Activated CD4-positive, alpha-beta T cell treated with anti-CD3 and anti-CD28 coated beads, Interleukin-2, amount 10 ng/mL, durations not matched to agents 7 days and 5 days (primary cell): ENCODE measurements around the gene FNDC3A. TPM values are rescaled to one million over a fixed set of nuclear protein-coding genes. Genes with fewer than 3 reads are reported as not detected.
"Not testable (repeated sequence)": the region's sequence is repeated elsewhere in the genome, so short reads cannot be mapped to it uniquely, and the experiment has no call there.

ENCODE experiments used
- CTCF ChIA-PET: fragments of 350-600 bp; sonication (Branson Sonifier 250); formaldehyde crosslinking; loops from one replicate; lab custom pipeline; 2021; ENCODE audit warnings: antibody characterized with exemption; lab: Charles Lee
- POLR2A ChIA-PET: fragments of 350-600 bp; sonication (Branson Sonifier 250); formaldehyde crosslinking; loops from one replicate; lab custom pipeline; 2021; ENCODE audit warnings: antibody characterized with exemption; lab: Charles Lee
- DNase-seq: peaks from one replicate; pipeline ENCODE4 v3.0.0-alpha.2; 2020
- H3K27ac Mint-ChIP-seq: one replicate; pipeline ENCODE4 v1.8.0; 2021; ENCODE audit warnings: mild to moderate bottlenecking, moderate library complexity, mixed read lengths
- H3K27me3 Mint-ChIP-seq: one replicate; pipeline ENCODE4 v1.8.0; 2021; ENCODE audit warnings: mixed read lengths
- H3K36me3 Mint-ChIP-seq: one replicate; pipeline ENCODE4 v1.8.0; 2021; ENCODE audit warnings: low read depth, mixed read lengths
- H3K4me1 Mint-ChIP-seq: one replicate; pipeline ENCODE4 v1.8.0; 2021; ENCODE audit warnings: mixed read lengths
- H3K4me3 Mint-ChIP-seq: one replicate; pipeline ENCODE4 v1.8.0; 2021; ENCODE audit warnings: mild to moderate bottlenecking, moderate library complexity, mixed read lengths
- H3K9me3 Mint-ChIP-seq: one replicate; pipeline ENCODE4 v1.8.0; 2021; ENCODE audit warnings: mixed read lengths
- total RNA-seq, 2 experiments: library from RNA; stranded (reverse); gene quantifications; one replicate each; pipeline ENCODE4 v1.2.3, GENCODE V29; 2021

The FNDC3A gene
- total RNA-seq, 2 experiments from 2014 or later, result 24.1 to 28.1 TPM

DNA sequence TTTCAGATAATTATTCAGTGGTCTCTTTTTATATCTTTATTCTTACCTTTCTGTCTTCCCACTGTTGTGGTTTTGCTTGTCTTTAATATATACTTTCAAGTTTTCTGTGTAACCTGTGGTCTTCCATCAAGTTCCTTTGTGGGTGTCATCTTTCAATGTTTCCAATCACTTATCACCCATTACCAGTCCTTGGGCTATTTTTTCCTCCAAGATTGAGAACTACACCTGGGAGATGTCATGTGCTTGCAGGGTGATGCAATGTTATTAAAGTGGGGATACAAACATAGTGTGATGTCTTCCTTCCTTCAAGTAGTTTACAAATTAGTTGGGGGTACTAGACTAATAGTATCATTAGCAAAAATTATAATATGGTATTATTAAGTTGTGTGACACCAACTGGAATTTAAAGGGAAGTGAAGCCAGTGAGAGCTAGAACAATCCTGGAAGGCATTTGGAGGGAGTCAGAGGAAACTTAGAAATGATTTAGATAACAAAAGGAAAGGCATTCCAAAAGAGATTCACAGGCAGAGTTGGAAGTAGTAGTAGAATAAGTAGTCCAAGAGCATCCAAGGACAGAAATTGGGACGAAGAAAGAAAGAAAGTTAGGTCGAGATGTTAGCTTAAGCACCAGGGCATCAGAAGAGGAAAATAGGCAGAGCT is 3.4 kb downstream of the FNDC3A start:
- POLR2A ChIA-PET, result no interaction called here
- Mint-ChIP-seq H3K27ac (no peak overlapping the region), H3K36me3 (peaks cover 21% of the 10 kb centered on the region), H3K4me1 (peaks cover 43% of the 10 kb centered on the region), H3K27me3 (no peaks in the 10 kb centered on the region), H3K9me3 (peaks cover 10% of the 10 kb centered on the region), H3K4me3 (peak overlapping the region; percentile 38)
- no peak for DNase-seq
- CTCF ChIA-PET, result interaction anchor here (1.2 kb wide), 1 partner anchor 19 kb away, joined by 3 read pairs; no protein-coding TSS in a partner anchor

DNA sequence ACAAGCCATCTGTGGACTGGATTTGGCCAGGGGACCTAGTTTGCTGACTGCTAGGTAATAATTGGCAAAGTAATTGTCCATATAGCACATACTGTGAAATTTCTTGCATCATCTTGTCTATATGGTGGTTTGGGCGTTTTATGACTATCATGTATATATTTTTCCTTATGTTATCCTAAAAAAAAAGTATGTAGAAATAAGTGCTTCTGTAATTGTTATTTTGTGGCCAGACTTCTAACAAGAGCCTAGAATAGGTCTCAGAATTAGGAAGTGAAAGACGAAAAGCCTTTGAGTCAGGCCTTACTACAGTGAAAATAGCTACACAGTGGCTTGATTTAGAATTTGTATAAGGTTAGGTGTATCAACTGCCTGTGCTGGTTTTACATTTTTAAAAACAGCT is 4.2 kb downstream of the FNDC3A start:
- ChIA-PET CTCF (no interaction called here), POLR2A (no interaction called here)
- Mint-ChIP-seq H3K27me3 (no peaks in the 10 kb centered on the region), H3K9me3 (peaks cover 2% of the 10 kb centered on the region), H3K36me3 (peaks cover 13% of the 10 kb centered on the region), H3K27ac (no peak overlapping the region), H3K4me1 (peaks cover 37% of the 10 kb centered on the region), H3K4me3 (no peak overlapping the region)
- DNase-seq, result no peak

DNA sequence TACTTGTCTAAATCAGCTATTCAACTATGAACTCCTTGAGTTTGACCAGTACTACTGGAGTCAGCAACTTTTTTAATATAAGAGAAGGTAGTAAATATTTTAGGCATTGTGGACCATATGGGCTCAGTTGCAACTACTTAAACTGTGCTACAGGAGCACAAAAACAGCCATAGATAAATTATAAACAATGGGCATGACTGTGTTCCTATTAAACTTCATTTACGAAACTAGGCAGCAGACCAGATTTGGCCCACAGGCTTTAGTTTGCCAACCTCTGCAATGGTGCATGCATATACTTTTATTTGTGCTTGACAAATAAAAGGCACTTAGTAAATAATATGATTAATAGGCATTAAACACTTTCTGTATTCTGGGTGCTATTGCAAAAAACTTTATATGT is 7.6 kb downstream of the FNDC3A start:
- Mint-ChIP-seq H3K9me3 (no peaks in the 10 kb centered on the region), H3K4me3 (no peak overlapping the region), H3K4me1 (peaks cover 25% of the 10 kb centered on the region), H3K36me3 (peaks cover 16% of the 10 kb centered on the region), H3K27me3 (no peaks in the 10 kb centered on the region), H3K27ac (no peak overlapping the region)
- ChIA-PET CTCF (interaction anchor here (0.7 kb wide), 1 partner anchor 43 kb away, joined by 3 read pairs; no protein-coding TSS in a partner anchor), POLR2A (interaction anchor here (0.5 kb wide), 1 partner anchor 99 kb away, joined by 3 read pairs; no protein-coding TSS in a partner anchor)
- no peak for DNase-seq

DNA sequence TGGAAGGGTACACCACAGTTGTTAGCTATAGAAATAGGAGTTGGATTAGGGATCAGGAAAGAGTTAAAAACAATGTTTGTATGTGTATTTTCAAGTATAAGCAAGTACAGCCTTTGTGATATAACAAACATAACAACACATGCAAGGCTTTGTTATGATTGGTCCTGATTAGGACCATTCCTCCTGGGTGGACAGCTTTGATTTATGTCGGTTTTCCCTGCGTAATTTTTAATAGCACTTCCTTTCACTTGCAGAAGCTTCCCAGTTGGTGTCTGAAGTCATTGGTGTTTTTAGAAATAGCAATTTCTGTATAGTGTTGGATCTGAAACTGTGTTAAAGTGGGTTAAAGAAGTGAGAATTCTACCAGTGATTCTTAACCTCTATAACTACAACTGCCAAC is 10.0 kb downstream of the FNDC3A start:
- POLR2A ChIA-PET, result no interaction called here
- H3K4me1 Mint-ChIP-seq, result peaks cover 7% of the 10 kb centered on the region
- no peak for DNase-seq
- H3K27ac Mint-ChIP-seq, result no peak overlapping the region
- no peak overlapping the region for H3K4me3 Mint-ChIP-seq
- peaks cover 16% of the 10 kb centered on the region for H3K36me3 Mint-ChIP-seq
- H3K27me3 Mint-ChIP-seq, result no peaks in the 10 kb centered on the region
- H3K9me3 Mint-ChIP-seq, result peaks cover 5% of the 10 kb centered on the region
- CTCF ChIA-PET, result no interaction called here

DNA sequence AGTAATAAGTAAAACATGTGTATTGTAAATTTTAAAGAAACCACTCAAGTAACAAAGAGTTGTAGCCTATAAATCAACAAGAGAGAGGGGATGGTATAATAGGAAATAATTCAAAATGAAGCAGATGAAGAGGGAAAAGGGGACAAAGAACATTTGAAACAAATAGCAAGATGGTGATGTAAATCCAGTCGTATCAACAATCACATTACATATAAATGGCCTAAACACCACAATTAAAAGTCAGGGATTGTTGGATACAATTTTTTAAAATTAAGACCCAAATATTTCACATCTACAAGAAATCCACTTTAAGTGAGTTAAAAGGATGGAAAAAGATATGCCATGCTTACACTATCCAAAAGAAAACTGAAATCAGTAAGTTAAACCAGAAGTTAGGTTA is 15.2 kb downstream of the FNDC3A start:
- no peak overlapping the region for H3K27ac Mint-ChIP-seq
- peaks cover 30% of the 10 kb centered on the region for H3K36me3 Mint-ChIP-seq
- POLR2A ChIA-PET, result no interaction called here
- no peak overlapping the region for H3K4me3 Mint-ChIP-seq
- H3K9me3 Mint-ChIP-seq, result peaks cover 14% of the 10 kb centered on the region
- no peak for DNase-seq
- H3K27me3 Mint-ChIP-seq, result no peaks in the 10 kb centered on the region
- CTCF ChIA-PET, result no interaction called here
- H3K4me1 Mint-ChIP-seq, result peaks cover 6% of the 10 kb centered on the region

DNA sequence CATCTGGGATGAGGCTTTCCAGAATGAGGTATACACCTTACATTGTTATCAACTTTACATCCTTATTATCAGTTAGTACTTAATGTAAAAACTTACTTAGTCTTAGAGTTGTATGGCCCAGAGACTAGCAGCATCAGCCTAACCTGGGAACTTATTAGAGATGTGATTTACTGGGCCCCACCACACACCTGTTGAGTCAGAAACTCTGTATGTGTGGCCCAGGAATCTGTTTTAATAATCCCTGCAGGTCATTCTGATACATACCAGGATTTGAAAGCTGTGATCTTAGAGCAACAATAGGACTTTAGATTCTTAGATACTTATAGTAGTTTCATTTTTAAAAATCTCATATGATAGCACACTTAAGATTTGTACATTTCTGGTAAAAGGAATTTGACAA is 17.4 kb downstream of the FNDC3A start:
- Mint-ChIP-seq H3K9me3 (peaks cover 14% of the 10 kb centered on the region), H3K27ac (no peak overlapping the region), H3K36me3 (peaks cover 40% of the 10 kb centered on the region), H3K27me3 (no peaks in the 10 kb centered on the region), H3K4me1 (peaks cover 6% of the 10 kb centered on the region), H3K4me3 (no peak overlapping the region)
- ChIA-PET POLR2A (no interaction called here), CTCF (no interaction called here)
- no peak for DNase-seq

DNA sequence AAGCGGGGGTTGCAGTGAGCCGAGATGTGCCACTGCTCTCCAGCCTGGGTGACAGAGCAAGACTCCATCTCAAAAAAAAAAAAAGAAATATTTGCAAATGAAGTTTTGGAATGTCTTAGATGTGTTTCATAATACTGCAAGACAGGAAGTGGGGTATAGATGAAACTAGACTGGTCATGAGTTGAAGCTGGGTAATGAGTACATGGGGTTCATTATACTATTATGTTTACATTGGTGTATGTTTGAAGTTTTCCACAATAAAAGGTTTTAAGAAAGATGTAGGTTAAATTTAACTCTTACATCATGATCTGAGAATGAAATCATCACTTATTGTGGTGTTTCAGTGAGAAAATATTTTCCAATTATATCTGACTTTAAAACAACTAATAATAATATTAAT is 19.0 kb downstream of the FNDC3A start:
- POLR2A ChIA-PET, result interaction anchor here (0.9 kb wide), 1 partner anchor 18 kb away, joined by 7 read pairs; no protein-coding TSS in a partner anchor
- H3K27ac Mint-ChIP-seq, result no peak overlapping the region
- CTCF ChIA-PET, result no interaction called here
- peaks cover 20% of the 10 kb centered on the region for H3K9me3 Mint-ChIP-seq
- H3K27me3 Mint-ChIP-seq, result no peaks in the 10 kb centered on the region
- no peak overlapping the region for H3K4me3 Mint-ChIP-seq
- DNase-seq, result no peak
- peaks cover 6% of the 10 kb centered on the region for H3K4me1 Mint-ChIP-seq
- H3K36me3 Mint-ChIP-seq, result peaks cover 45% of the 10 kb centered on the region

DNA sequence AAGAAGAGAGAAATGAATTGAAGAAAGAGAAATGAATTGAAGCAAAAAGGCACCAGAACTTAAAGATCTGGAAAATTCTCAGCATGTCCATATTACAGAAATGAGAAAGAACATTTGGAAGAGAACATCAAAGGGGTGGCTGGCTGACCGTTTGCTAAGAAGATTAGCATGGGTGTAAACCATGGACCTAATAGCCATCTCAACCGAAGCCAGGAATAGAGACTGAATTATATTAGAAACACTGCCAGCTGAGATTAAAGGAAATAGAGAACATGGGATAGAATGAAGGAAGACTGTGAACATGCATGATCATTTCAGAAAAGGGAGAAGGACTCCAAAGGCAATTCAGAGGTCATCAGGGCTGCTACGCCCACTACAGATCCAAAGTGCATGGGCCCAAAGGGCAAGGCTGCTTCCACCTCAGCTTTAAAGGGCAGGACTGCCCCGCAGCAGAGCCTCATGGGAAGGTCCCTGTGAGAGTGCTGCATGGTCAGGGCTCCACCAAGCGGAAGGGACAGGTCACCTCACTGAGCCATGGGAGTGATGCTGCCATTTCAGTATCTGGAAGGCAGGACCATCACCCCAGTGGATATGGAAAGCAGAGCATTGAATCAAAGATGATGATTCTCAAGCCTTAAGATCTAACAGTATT is 23.1 kb downstream of the FNDC3A start:
- POLR2A ChIA-PET, result no interaction called here
- Mint-ChIP-seq H3K9me3 (peaks cover 30% of the 10 kb centered on the region), H3K36me3 (peaks cover 49% of the 10 kb centered on the region), H3K27me3 (no peaks in the 10 kb centered on the region), H3K4me1 (peaks cover 13% of the 10 kb centered on the region), H3K27ac (no peak overlapping the region), H3K4me3 (no peak overlapping the region)
- no peak for DNase-seq
- CTCF ChIA-PET, result no interaction called here

DNA sequence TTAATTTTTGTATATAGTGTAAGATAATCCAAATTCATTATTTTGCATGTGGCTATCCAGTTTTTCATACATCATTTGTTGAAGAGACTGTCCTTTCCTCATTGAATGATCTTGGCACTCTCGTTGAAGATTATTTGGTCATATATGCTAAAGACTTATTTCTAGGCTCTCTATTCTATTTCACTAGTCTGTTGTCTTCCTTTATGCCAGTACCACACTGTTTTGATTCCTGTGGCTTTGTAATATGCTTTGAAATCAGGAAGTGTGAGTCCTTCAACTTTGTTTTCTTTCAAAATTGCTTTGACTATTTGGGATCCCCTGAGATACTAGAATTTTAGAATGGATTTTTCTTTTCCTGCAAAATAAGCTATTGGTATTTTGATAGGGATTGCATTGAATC is 24.5 kb downstream of the FNDC3A start:
- H3K27me3 Mint-ChIP-seq, result no peaks in the 10 kb centered on the region
- no peak for DNase-seq
- peaks cover 46% of the 10 kb centered on the region for H3K36me3 Mint-ChIP-seq
- peaks cover 30% of the 10 kb centered on the region for H3K9me3 Mint-ChIP-seq
- POLR2A ChIA-PET, result no interaction called here
- CTCF ChIA-PET, result no interaction called here
- no peak overlapping the region for H3K27ac Mint-ChIP-seq
- H3K4me3 Mint-ChIP-seq, result no peak overlapping the region
- H3K4me1 Mint-ChIP-seq, result peaks cover 7% of the 10 kb centered on the region

DNA sequence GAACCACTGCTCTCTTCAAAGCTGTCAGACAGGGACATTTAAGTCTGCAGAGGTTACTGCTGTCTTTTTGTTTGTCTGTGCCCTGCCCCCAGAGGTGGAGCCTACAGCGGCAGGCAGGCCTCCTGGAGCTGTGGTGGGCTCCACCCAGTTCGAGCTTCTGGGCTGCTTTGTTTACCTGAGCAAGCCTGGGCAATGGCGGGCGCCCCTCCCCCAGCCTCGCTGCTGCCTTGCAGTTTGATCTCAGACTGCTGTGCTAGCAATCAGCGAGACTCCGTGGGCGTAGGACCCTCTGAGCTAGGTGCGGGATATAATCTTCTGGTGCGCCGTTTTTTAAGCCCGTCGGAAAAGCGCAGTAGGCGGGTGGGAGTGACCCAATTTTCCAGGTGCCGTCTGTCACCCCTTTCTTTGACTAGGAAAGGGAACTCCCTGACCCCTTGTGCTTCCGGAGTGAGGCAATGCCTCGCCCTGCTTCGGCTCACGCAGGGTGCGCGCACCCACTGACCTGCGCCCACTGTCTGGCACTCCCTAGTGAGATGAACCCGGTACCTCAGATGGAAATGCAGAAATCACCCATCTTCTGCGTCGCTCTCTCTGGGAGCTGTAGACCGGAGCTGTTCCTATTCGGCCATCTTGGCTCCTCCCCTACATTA is 43.4 kb downstream of the FNDC3A start:
- H3K27ac Mint-ChIP-seq, H3K4me3 Mint-ChIP-seq, CTCF ChIA-PET, H3K27me3 Mint-ChIP-seq, POLR2A ChIA-PET, H3K4me1 Mint-ChIP-seq, DNase-seq, H3K9me3 Mint-ChIP-seq: not testable (repeated sequence)
- H3K36me3 Mint-ChIP-seq, result peaks cover 27% of the 10 kb centered on the region

DNA sequence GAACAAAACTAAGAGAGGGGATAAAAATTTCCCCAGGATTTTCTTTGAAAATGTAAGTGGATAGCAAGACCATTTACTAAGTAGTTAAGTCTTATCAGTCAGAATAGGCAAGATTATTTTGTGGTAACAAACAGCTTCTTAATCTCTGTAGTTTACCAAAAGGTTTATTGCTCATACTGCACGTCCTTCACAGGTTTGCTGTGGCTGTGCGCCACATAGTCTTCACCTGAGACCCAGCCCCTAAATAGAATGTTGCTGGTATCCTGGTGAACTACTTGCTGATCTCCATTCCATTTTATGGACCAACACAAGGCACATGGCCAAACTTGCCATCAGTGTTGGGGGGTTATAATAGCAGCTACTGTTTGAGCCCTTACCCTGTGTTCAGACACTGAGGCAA is 44.6 kb downstream of the FNDC3A start:
- H3K9me3 Mint-ChIP-seq, result peaks cover 10% of the 10 kb centered on the region
- peaks cover 30% of the 10 kb centered on the region for H3K36me3 Mint-ChIP-seq
- ChIA-PET CTCF (no interaction called here), POLR2A (no interaction called here)
- peaks cover 2% of the 10 kb centered on the region for H3K4me1 Mint-ChIP-seq
- H3K4me3 Mint-ChIP-seq, result no peak overlapping the region
- no peak for DNase-seq
- no peaks in the 10 kb centered on the region for H3K27me3 Mint-ChIP-seq
- no peak overlapping the region for H3K27ac Mint-ChIP-seq

DNA sequence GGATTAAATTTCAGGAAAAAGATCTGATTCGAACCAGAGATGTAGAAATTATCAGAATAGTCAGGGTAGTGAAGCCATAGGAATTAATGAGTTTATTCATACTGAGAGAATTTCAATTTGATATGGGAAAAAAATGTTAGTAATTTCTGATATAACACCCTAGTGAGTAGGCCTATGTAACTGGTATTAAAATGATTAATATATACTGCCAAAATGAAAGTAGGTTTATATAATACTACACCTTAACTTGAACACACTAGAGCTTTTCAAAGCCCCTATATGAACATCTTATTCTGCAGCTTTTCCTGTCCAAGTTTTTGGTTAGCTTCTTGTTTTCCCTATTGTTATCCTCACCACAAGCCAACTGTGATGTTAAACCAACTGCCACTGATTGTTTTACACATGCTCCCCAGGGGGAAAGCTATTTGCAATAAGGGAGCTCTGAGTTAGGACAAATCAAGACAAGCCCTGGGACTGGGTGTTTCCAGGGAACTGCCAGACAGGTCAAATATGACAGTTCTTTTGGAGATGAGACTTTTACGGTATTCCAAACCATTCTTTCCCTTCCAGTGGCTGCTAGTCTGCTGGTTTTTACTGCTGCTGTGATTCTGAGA is 45.3 kb downstream of the FNDC3A start:
- ChIA-PET POLR2A (no interaction called here), CTCF (interaction anchor here (0.6 kb wide), 2 partner anchors 370 to 1060 kb away, joined by 3 to 4 read pairs; no protein-coding TSS in a partner anchor)
- DNase-seq, result no peak
- Mint-ChIP-seq H3K9me3 (peaks cover 10% of the 10 kb centered on the region), H3K36me3 (peaks cover 28% of the 10 kb centered on the region), H3K4me1 (peaks cover 2% of the 10 kb centered on the region), H3K27ac (no peak overlapping the region), H3K27me3 (no peaks in the 10 kb centered on the region), H3K4me3 (no peak overlapping the region)

DNA sequence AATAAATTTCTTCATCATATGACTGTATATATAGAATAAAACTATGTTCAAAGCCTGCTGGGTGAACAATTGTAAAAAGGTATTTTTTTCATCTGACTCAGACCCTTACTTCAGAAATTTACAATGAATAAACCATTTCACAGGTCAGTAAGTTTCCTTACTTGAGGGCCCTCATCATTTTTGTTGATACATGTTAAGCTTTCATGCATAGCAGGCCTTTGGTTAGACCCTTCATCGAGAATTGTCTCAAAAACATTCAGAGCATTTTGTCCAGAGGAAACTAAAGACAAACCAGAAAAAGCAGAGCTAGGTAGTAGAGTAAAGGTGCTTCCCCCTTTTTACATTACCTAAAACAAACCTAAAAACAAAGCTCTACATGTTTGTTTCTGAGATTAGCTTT is 46.2 kb downstream of the FNDC3A start:
- CTCF ChIA-PET, result interaction anchor here (0.6 kb wide), 1 partner anchor 622 kb away, joined by 3 read pairs; no protein-coding TSS in a partner anchor
- peaks cover 10% of the 10 kb centered on the region for H3K9me3 Mint-ChIP-seq
- DNase-seq, result no peak
- no peak overlapping the region for H3K4me3 Mint-ChIP-seq
- no peaks in the 10 kb centered on the region for H3K27me3 Mint-ChIP-seq
- H3K36me3 Mint-ChIP-seq, result peaks cover 33% of the 10 kb centered on the region
- no peak overlapping the region for H3K27ac Mint-ChIP-seq
- POLR2A ChIA-PET, result no interaction called here
- peaks cover 2% of the 10 kb centered on the region for H3K4me1 Mint-ChIP-seq
